ENCODE results near the gene RBM19. TPM values are rescaled to one million over a fixed set of nuclear protein-coding genes. Genes with fewer than 3 reads are reported as not detected.
"Not testable (repeated sequence)": the region's sequence is repeated elsewhere in the genome, so short reads cannot be mapped to it uniquely, and the experiment has no call there.

RBM19 gene
- total RNA-seq, 1 donor from 2014 or later: 30.6 TPM

- not testable (repeated sequence) for DNase-seq (ENCODE audit: low spot score)
Measured at GRCh38 chr12:113901319-113901718, 64.8 kb downstream of the RBM19 start.

GRCh38 chr12:113900716-113901115, 65.4 kb downstream of the RBM19 start:
- no peak for DNase-seq (ENCODE audit: low spot score)

- DNase-seq (ENCODE audit: low spot score): no peak
Measured at GRCh38 chr12:113899561-113900471, 66.3 kb downstream of the RBM19 start.

- no peak for DNase-seq (ENCODE audit: low spot score)
Measured at GRCh38 chr12:113899042-113899560, 67.0 kb downstream of the RBM19 start.

GRCh38 chr12:113898466-113898865, 67.7 kb downstream of the RBM19 start:
- no peak for DNase-seq (ENCODE audit: low spot score)

GRCh38 chr12:113897406-113897805, 68.7 kb downstream of the RBM19 start:
- no peak for DNase-seq (ENCODE audit: low spot score)

- DNase-seq (ENCODE audit: low spot score): no peak
Measured at GRCh38 chr12:113896841-113897240, 69.3 kb downstream of the RBM19 start.

- no peak for DNase-seq (ENCODE audit: low spot score)
Measured at GRCh38 chr12:113896194-113896593, 69.9 kb downstream of the RBM19 start.

GRCh38 chr12:113895176-113895575, 70.9 kb downstream of the RBM19 start:
- no peak for DNase-seq (ENCODE audit: low spot score)

- no peak for DNase-seq (ENCODE audit: low spot score)
Measured at GRCh38 chr12:113894697-113895096, 71.4 kb downstream of the RBM19 start.

GRCh38 chr12:113893221-113893620, 72.9 kb downstream of the RBM19 start:
- no peak for DNase-seq (ENCODE audit: low spot score)

GRCh38 chr12:113892556-113892955, 73.6 kb downstream of the RBM19 start:
- DNase-seq (ENCODE audit: low spot score): no peak

- no peak for DNase-seq (ENCODE audit: low spot score)
Measured at GRCh38 chr12:113891739-113892520, 74.2 kb downstream of the RBM19 start.

GRCh38 chr12:113891167-113891692, 74.9 kb downstream of the RBM19 start:
- no peak for DNase-seq (ENCODE audit: low spot score)

GRCh38 chr12:113889891-113890581, 76.1 kb downstream of the RBM19 start:
- no peak for DNase-seq (ENCODE audit: low spot score)

- DNase-seq (ENCODE audit: low spot score): no peak
Measured at GRCh38 chr12:113889076-113889475, 77.0 kb downstream of the RBM19 start.

- DNase-seq (ENCODE audit: low spot score): no peak
Measured at GRCh38 chr12:113888435-113888834, 77.7 kb downstream of the RBM19 start.

GRCh38 chr12:113887906-113888305, 78.2 kb downstream of the RBM19 start:
- DNase-seq (ENCODE audit: low spot score): no peak

GRCh38 chr12:113886721-113887120, 79.4 kb downstream of the RBM19 start:
- no peak for DNase-seq (ENCODE audit: low spot score)

GRCh38 chr12:113884392-113884791, 81.7 kb downstream of the RBM19 start:
- DNase-seq (ENCODE audit: low spot score): no peak

- DNase-seq (ENCODE audit: low spot score): no peak
Measured at GRCh38 chr12:113882690-113883089, 83.4 kb downstream of the RBM19 start.
